ENCODE measurements around the gene FGF3. TPM values are rescaled to one million over a fixed set of nuclear protein-coding genes. Genes with fewer than 3 reads are reported as not detected.

FGF3 gene
- polyA plus RNA-seq, 1 donor from 2014 or later, result 3.7 TPM

- Histone ChIP-seq H2AFZ (ENCODE audit: low read depth, low read length) (no peak overlapping the region), H3K4me3 (ENCODE audit: low read length) (peak overlapping the region; percentile 63), H3K27ac (ENCODE audit: low read length) (no peak overlapping the region), H3K9me3 (ENCODE audit: low read length) (no peaks in the 10 kb centered on the region), H3K9me2 (ENCODE audit: insufficient read depth, low read length) (no peaks in the 10 kb centered on the region), H3K36me3 (ENCODE audit: insufficient read depth, low read length) (no peaks in the 10 kb centered on the region), H3K4me2 (ENCODE audit: low read length) (no peak overlapping the region), H3K27me3 (ENCODE audit: insufficient read depth, low read depth, low read length) (peaks cover 64% of the 10 kb centered on the region), H4K20me1 (ENCODE audit: insufficient read depth) (no peaks in the 10 kb centered on the region), H3K9ac (ENCODE audit: low read length) (peak overlapping the region; percentile 26), H3K79me2 (replicated peaks; ENCODE audit: insufficient read depth, low read length) (peaks cover 4% of the 10 kb centered on the region), H3F3A (ENCODE audit: insufficient read depth, low read length, poor library complexity, severe bottlenecking) (no peaks in the 10 kb centered on the region)
- TF ChIP-seq, protein P1, sequence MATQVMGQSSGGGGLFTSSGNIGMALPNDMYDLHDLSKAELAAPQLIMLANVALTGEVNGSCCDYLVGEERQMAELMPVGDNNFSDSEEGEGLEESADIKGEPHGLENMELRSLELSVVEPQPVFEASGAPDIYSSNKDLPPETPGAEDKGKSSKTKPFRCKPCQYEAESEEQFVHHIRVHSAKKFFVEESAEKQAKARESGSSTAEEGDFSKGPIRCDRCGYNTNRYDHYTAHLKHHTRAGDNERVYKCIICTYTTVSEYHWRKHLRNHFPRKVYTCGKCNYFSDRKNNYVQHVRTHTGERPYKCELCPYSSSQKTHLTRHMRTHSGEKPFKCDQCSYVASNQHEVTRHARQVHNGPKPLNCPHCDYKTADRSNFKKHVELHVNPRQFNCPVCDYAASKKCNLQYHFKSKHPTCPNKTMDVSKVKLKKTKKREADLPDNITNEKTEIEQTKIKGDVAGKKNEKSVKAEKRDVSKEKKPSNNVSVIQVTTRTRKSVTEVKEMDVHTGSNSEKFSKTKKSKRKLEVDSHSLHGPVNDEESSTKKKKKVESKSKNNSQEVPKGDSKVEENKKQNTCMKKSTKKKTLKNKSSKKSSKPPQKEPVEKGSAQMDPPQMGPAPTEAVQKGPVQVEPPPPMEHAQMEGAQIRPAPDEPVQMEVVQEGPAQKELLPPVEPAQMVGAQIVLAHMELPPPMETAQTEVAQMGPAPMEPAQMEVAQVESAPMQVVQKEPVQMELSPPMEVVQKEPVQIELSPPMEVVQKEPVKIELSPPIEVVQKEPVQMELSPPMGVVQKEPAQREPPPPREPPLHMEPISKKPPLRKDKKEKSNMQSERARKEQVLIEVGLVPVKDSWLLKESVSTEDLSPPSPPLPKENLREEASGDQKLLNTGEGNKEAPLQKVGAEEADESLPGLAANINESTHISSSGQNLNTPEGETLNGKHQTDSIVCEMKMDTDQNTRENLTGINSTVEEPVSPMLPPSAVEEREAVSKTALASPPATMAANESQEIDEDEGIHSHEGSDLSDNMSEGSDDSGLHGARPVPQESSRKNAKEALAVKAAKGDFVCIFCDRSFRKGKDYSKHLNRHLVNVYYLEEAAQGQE (IDR thresholded peaks at IDR 0.05; ENCODE audit: borderline replicate concordance), result no peak
- TF ChIP-seq EZH2 (IDR thresholded peaks at IDR 0.05; ENCODE audit: borderline replicate concordance, insufficient read depth, low read length, poor library complexity, severe bottlenecking), result peak; percentile 96
Observed at GRCh38 chr11:69817265-69818230, 1.7 kb downstream of the FGF3 start.

DNA sequence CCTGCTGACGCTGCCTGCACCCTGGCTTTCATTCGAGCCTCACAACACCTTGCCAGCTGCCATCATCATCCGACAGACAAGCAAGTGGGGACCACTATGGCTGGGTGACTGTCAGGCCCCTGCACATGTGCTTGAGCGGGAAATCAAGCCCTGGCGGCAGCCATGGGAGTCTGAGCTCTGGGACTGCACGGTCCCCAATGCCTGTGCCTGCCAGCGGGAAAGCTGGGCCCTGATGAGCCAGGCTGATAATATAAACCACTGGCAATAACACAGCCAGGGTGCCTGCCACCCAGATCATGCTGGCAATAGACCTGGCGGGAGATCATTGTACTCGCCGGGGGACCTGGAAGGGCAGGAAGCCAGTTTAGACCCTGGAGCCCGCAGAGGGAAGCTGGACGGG lies 2.5 kb downstream of the FGF3 start:
- Histone ChIP-seq H3F3A (ENCODE audit: insufficient read depth, low read length, poor library complexity, severe bottlenecking) (no peaks in the 10 kb centered on the region), H3K79me2 (replicated peaks; ENCODE audit: insufficient read depth, low read length) (peaks cover 4% of the 10 kb centered on the region), H2AFZ (ENCODE audit: low read depth, low read length) (no peak overlapping the region), H3K27ac (ENCODE audit: low read length) (no peak overlapping the region), H4K20me1 (ENCODE audit: insufficient read depth) (no peaks in the 10 kb centered on the region), H3K9ac (ENCODE audit: low read length) (no peak overlapping the region), H3K4me2 (ENCODE audit: low read length) (no peak overlapping the region), H3K27me3 (ENCODE audit: insufficient read depth, low read depth, low read length) (peaks cover 58% of the 10 kb centered on the region), H3K9me3 (ENCODE audit: low read length) (no peaks in the 10 kb centered on the region), H3K9me2 (ENCODE audit: insufficient read depth, low read length) (no peaks in the 10 kb centered on the region), H3K36me3 (ENCODE audit: insufficient read depth, low read length) (no peaks in the 10 kb centered on the region), H3K4me3 (ENCODE audit: low read length) (no peak overlapping the region)
- TF ChIP-seq POLR2AphosphoS5 (IDR thresholded peaks at IDR 0.05) (no peak), EZH2 (IDR thresholded peaks at IDR 0.05; ENCODE audit: borderline replicate concordance, insufficient read depth, low read length, poor library complexity, severe bottlenecking) (no peak), CTCF (IDR thresholded peaks at IDR 0.05; ENCODE audit: poor library complexity, severe bottlenecking) (no peak), MXI1 (conservative IDR thresholded peaks at IDR 0.05; ENCODE audit: poor library complexity, severe bottlenecking) (no peak), SMC3 (conservative IDR thresholded peaks at IDR 0.05; ENCODE audit: poor library complexity) (no peak), EP300 (conservative IDR thresholded peaks at IDR 0.05; ENCODE audit: poor library complexity, severe bottlenecking) (no peak)
- TF ChIP-seq, protein P1 (IDR thresholded peaks at IDR 0.05; ENCODE audit: borderline replicate concordance), result no peak

Data from neural cell (in vitro differentiated cells).